Stimulated activated CD8-positive, alpha-beta memory T cell treated with anti-CD3 and anti-CD28 coated beads, Interleukin-7, amount 100 ng/mL, for 48 hours (primary cell): Measurements from ENCODE around the gene CLEC4M.
"Not testable (repeated sequence)": the region's sequence is repeated elsewhere in the genome, so short reads cannot be mapped to it uniquely, and the experiment has no call there.

Source experiments
- DNase-seq, 2 donors: peaks; one replicate each; pipeline ENCODE4 v3.0.0-alpha.2; 2020; ENCODE audit warnings: low read depth in 1 of 2; ENCODE audit errors: extremely low read depth in 1 of 2

The CLEC4M gene

GRCh38 chr19:7799640-7800355 lies 36.8 kb downstream of the CLEC4M start:
- DNase-seq: peak in 1 of 2 donors; percentile 26

GRCh38 chr19:7801020-7801570 lies 38.1 kb downstream of the CLEC4M start:
- no peak for DNase-seq

GRCh38 chr19:7806234-7806633 lies 43.2 kb downstream of the CLEC4M start:
- DNase-seq: no peak

GRCh38 chr19:7806876-7807275 lies 43.8 kb downstream of the CLEC4M start:
- DNase-seq: no peak

GRCh38 chr19:7808108-7808507 lies 45.1 kb downstream of the CLEC4M start:
- DNase-seq: no peak

GRCh38 chr19:7811989-7812388 lies 48.9 kb downstream of the CLEC4M start:
- DNase-seq: no peak

GRCh38 chr19:7815325-7815724 lies 52.3 kb downstream of the CLEC4M start:
- no peak for DNase-seq

GRCh38 chr19:7816040-7816439 lies 53.0 kb downstream of the CLEC4M start:
- DNase-seq: not testable (repeated sequence)

GRCh38 chr19:7817801-7818200 lies 54.8 kb downstream of the CLEC4M start:
- no peak for DNase-seq

- no peak for DNase-seq
Measured at GRCh38 chr19:7818806-7819205, 55.8 kb downstream of the CLEC4M start.
